PC-9 (cell line): ENCODE results near the gene SPG11.

Experiments
- EZH2 ChIP-seq: fragments of 200-600 bp; sonication (generic); IDR thresholded peaks from 2 replicates; pipeline ENCODE4 v1.8.0; 2017; ENCODE audit warnings: antibody characterized with exemption, low read depth
- TF ChIP-seq, protein P1 (sequence below): fragments of 200-600 bp; sonication (generic); conservative IDR thresholded peaks from 2 replicates; pipeline ENCODE4 v1.6.1; 2017; ENCODE audit warnings: mixed run types, antibody characterized with exemption, mild to moderate bottlenecking, moderate library complexity

DNA sequence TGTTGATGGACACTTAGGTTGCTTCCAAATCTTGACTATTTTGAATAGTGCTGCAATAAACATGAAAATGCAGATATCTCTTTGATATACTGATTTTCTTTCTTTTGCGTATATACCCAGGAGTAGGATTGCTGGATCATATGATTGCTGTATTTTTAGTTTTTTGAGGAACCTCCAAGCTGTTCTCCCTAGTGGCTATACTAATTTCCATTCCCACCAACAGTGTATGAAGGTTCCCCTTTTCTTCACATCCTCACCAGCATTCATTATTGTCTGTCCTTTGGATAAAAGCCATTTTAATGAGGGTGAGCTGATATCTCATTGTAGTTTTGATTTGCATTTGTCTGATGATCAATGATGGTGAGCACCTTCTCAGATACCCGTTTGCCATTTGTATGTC is 35.2 kb upstream of the SPG11 start:
- TF ChIP-seq, protein P1, sequence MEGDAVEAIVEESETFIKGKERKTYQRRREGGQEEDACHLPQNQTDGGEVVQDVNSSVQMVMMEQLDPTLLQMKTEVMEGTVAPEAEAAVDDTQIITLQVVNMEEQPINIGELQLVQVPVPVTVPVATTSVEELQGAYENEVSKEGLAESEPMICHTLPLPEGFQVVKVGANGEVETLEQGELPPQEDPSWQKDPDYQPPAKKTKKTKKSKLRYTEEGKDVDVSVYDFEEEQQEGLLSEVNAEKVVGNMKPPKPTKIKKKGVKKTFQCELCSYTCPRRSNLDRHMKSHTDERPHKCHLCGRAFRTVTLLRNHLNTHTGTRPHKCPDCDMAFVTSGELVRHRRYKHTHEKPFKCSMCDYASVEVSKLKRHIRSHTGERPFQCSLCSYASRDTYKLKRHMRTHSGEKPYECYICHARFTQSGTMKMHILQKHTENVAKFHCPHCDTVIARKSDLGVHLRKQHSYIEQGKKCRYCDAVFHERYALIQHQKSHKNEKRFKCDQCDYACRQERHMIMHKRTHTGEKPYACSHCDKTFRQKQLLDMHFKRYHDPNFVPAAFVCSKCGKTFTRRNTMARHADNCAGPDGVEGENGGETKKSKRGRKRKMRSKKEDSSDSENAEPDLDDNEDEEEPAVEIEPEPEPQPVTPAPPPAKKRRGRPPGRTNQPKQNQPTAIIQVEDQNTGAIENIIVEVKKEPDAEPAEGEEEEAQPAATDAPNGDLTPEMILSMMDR: no peak
- TF ChIP-seq EZH2: no peak
